ENCODE results near the gene ANKMY2. TPM values are rescaled to one million over a fixed set of nuclear protein-coding genes. Genes with fewer than 3 reads are reported as not detected.

Gene ANKMY2
- polyA plus RNA-seq, 3 donors, result 4.8 to 7.5 (median 7.0) TPM

DNA sequence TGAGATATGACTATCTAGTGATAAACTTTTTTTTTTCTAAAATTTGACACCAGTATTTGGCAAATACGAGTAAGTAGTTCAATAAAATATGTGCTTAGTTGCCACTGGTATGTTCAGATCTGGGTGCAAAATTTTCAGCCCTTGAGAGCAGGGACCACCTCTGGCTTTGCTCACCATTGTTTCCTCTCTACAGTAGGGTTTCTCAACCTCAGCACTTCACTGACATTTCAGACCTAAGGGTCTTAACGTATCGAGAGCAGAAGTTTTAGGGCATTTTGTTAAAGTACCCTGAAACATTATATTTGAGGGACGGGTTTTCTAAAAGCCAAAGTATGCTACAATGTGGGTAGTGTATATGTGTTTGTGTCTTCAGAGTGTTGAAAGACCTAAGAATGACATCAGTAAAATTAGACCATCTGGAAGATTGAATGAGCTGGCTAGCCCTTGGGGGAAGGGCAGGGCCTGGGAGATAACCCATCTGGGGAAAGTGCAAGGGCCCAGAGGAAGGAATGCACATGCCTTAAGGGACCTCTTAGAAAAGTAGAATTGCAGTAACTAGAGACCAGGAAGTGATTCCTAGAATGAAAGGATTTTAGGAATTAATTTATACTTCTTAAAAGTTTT is 12.2 kb upstream of the ANKMY2 start:
- H3K36me3 Mint-ChIP-seq, result no peaks in the 10 kb centered on the region
- no peak overlapping the region for H3K4me2 ChIP-seq (replicated peaks; ENCODE audit: extremely low read depth, low read length, poor library complexity, severe bottlenecking)
- H3K36me3 ChIP-seq (replicated peaks in 1 of 2; ENCODE audit: control insufficient read depth in 1 of 2, insufficient read depth in 2 of 2, low read length in 2 of 2), result no peaks in the 10 kb centered on the region
- no peak overlapping the region for H3K4me3 ChIP-seq (replicated peaks in 1 of 3; ENCODE audit: low read depth in 2 of 3, low read length in 3 of 3)
- no peaks in the 10 kb centered on the region for H3K9me3 ChIP-seq (replicated peaks in 1 of 2; ENCODE audit: control insufficient read depth in 1 of 2, insufficient read depth in 1 of 2, low read length in 2 of 2)
- intact Hi-C loops (cut with micrococcal nuclease), result no loop called here
- H3K4me1 Mint-ChIP-seq, result peaks cover 31% of the 10 kb centered on the region
- H3K27me3 ChIP-seq (ENCODE audit: control insufficient read depth in 2 of 2, insufficient read depth in 2 of 2, low read length in 2 of 2), result no peaks in the 10 kb centered on the region
- peak overlapping the region in 2 of 7 donors; percentile 55 to 78 for H3K27ac Mint-ChIP-seq
- H3K4me3 Mint-ChIP-seq, result no peak overlapping the region
- H3K27me3 Mint-ChIP-seq (ENCODE audit: low read depth in 3 of 3), result no peaks in the 10 kb centered on the region
- DNase-seq, result peak in 1 of 3 donors; percentile 14
- TF ChIP-seq CTCF (IDR thresholded peaks at IDR 0.05), result no peak
- H2AFZ ChIP-seq (ENCODE audit: insufficient read depth, low read depth, low read length, poor library complexity, severe bottlenecking), result no peak overlapping the region
- peaks cover 18 to 25% of the 10 kb centered on the region in 2 donors for H3K4me1 ChIP-seq (ENCODE audit: control insufficient read depth in 1 of 2, insufficient read depth in 2 of 2, low read length in 2 of 2)
- no peaks in the 10 kb centered on the region for H3K9me3 Mint-ChIP-seq
- peaks cover 76% of the 10 kb centered on the region for H3K79me2 ChIP-seq (ENCODE audit: insufficient read depth, low read length)
- WGBS (ENCODE audit: insufficient coverage), result 82% methylated on average over 1 of the region's 4 CpGs
- no peak overlapping the region for H3K9ac ChIP-seq (ENCODE audit: insufficient read depth, low read length, poor library complexity, severe bottlenecking)
- no peak overlapping the region for H3K27ac ChIP-seq (ENCODE audit: low read depth in 1 of 2, low read length in 2 of 2)
- peaks cover 22% of the 10 kb centered on the region for H4K20me1 ChIP-seq (ENCODE audit: insufficient read depth, low read length)

GRCh38 chr7:16656141-16656540 is 10.6 kb upstream of the ANKMY2 start:
- Histone ChIP-seq H3K9ac (ENCODE audit: insufficient read depth, low read length, poor library complexity, severe bottlenecking) (no peak overlapping the region), H3K36me3 (replicated peaks in 1 of 2; ENCODE audit: control insufficient read depth in 1 of 2, insufficient read depth in 2 of 2, low read length in 2 of 2) (no peaks in the 10 kb centered on the region), H2AFZ (ENCODE audit: insufficient read depth, low read depth, low read length, poor library complexity, severe bottlenecking) (no peak overlapping the region), H3K4me2 (replicated peaks; ENCODE audit: extremely low read depth, low read length, poor library complexity, severe bottlenecking) (no peak overlapping the region), H3K27me3 (ENCODE audit: control insufficient read depth in 2 of 2, insufficient read depth in 2 of 2, low read length in 2 of 2) (no peaks in the 10 kb centered on the region), H3K9me3 (replicated peaks in 1 of 2; ENCODE audit: control insufficient read depth in 1 of 2, insufficient read depth in 1 of 2, low read length in 2 of 2) (no peaks in the 10 kb centered on the region), H3K27ac (ENCODE audit: low read depth in 1 of 2, low read length in 2 of 2) (no peak overlapping the region), H3K4me1 (ENCODE audit: control insufficient read depth in 1 of 2, insufficient read depth in 2 of 2, low read length in 2 of 2) (peaks cover 15 to 23% of the 10 kb centered on the region in 2 donors), H3K4me3 (replicated peaks in 1 of 3; ENCODE audit: low read depth in 2 of 3, low read length in 3 of 3) (no peak overlapping the region), H4K20me1 (ENCODE audit: insufficient read depth, low read length) (peaks cover 36% of the 10 kb centered on the region), H3K79me2 (ENCODE audit: insufficient read depth, low read length) (peaks cover 77% of the 10 kb centered on the region)
- H3K4me3 Mint-ChIP-seq, result no peak overlapping the region
- H3K27ac Mint-ChIP-seq, result peak overlapping the region in 1 of 7 donors; percentile 48
- WGBS (ENCODE audit: insufficient coverage), result 86% methylated on average over 1 of the region's 1 CpG
- H3K9me3 Mint-ChIP-seq, result no peaks in the 10 kb centered on the region
- intact Hi-C loops (cut with micrococcal nuclease), result no loop called here
- no peaks in the 10 kb centered on the region for H3K36me3 Mint-ChIP-seq
- TF ChIP-seq CTCF (IDR thresholded peaks at IDR 0.05), result no peak
- no peak for DNase-seq
- H3K27me3 Mint-ChIP-seq (ENCODE audit: low read depth in 3 of 3), result no peaks in the 10 kb centered on the region
- H3K4me1 Mint-ChIP-seq, result peaks cover 32% of the 10 kb centered on the region
